ENCODE measurements around the gene DNAJB1. TPM values are rescaled to one million over a fixed set of nuclear protein-coding genes. Genes with fewer than 3 reads are reported as not detected.

The DNAJB1 gene
- total RNA-seq, 1 experiment from 2014 or later = 149 TPM

GRCh38 chr19:14473978-14474578, 44.1 kb downstream of the DNAJB1 start:
- Histone ChIP-seq H3K4me3 (ENCODE audit: low read depth in 2 of 2, low read length in 2 of 2) (no peak overlapping the region), H3K9me3 (ENCODE audit: control insufficient read depth, insufficient read depth, low read depth, low read length) (no peaks in the 10 kb centered on the region), H3K27ac (ENCODE audit: low read length) (no peak overlapping the region), H3K27me3 (ENCODE audit: control insufficient read depth, insufficient read depth, low read length) (no peaks in the 10 kb centered on the region), H3K4me1 (ENCODE audit: control insufficient read depth, insufficient read depth, low read length) (peaks cover 27% of the 10 kb centered on the region), H3K36me3 (ENCODE audit: control insufficient read depth, insufficient read depth, low read length) (no peaks in the 10 kb centered on the region)
- ATAC-seq = no peak
- intact Hi-C loops (cut with micrococcal nuclease; ENCODE audit: unreplicated experiment) = no loop called here
- DNase-seq (ENCODE audit: low read depth, low spot score) = no peak
- ChIA-PET POLR2A (no interaction called here), CTCF (no interaction called here)
- in situ Hi-C loops (cut with HindIII; ENCODE audit: low pct_unique_long_range_greater_than_20kb, low sequenced_read_pairs) = no loop called here
- TF ChIP-seq TCF7L2 (IDR thresholded peaks at IDR 0.05; ENCODE audit: low read depth, low read length) (no peak), SIN3A (IDR thresholded peaks at IDR 0.05; ENCODE audit: borderline replicate concordance, insufficient read depth, low read depth, low read length) (no peak), CTCF (IDR thresholded peaks at IDR 0.05) (no peak)
- no TSS peak for BruUV-seq (replicated peaks)

GRCh38 chr19:14473073-14473977, 44.9 kb downstream of the DNAJB1 start:
- POLR2A ChIA-PET = no interaction called here
- Histone ChIP-seq H3K36me3 (ENCODE audit: control insufficient read depth, insufficient read depth, low read length) (no peaks in the 10 kb centered on the region), H3K27me3 (ENCODE audit: control insufficient read depth, insufficient read depth, low read length) (no peaks in the 10 kb centered on the region), H3K9me3 (ENCODE audit: control insufficient read depth, insufficient read depth, low read depth, low read length) (no peaks in the 10 kb centered on the region), H3K4me3 (ENCODE audit: low read depth in 2 of 2, low read length in 2 of 2) (no peak overlapping the region), H3K27ac (ENCODE audit: low read length) (no peak overlapping the region), H3K4me1 (ENCODE audit: control insufficient read depth, insufficient read depth, low read length) (peaks cover 27% of the 10 kb centered on the region)
- BruUV-seq (replicated peaks) = no TSS peak
- CTCF ChIA-PET = no interaction called here
- ATAC-seq (no peak), DNase-seq (ENCODE audit: low read depth, low spot score) (no peak)
- intact Hi-C loops (cut with micrococcal nuclease; ENCODE audit: unreplicated experiment) = no loop called here
- in situ Hi-C loops (cut with HindIII; ENCODE audit: low pct_unique_long_range_greater_than_20kb, low sequenced_read_pairs) = no loop called here
- TF ChIP-seq TCF7L2 (IDR thresholded peaks at IDR 0.05; ENCODE audit: low read depth, low read length) (no peak), CTCF (IDR thresholded peaks at IDR 0.05) (no peak), REST (IDR thresholded peaks at IDR 0.05; ENCODE audit: insufficient read depth in 1 of 2, low read depth in 2 of 2, low read length in 1 of 2) (no peak), POLR2AphosphoS5 (IDR thresholded peaks at IDR 0.05; ENCODE audit: low read depth, low read length) (no peak), SIN3A (IDR thresholded peaks at IDR 0.05; ENCODE audit: borderline replicate concordance, insufficient read depth, low read depth, low read length) (no peak)

All from Panc1 (cell line).